WTC11 (cell line): ENCODE results near the gene TTI1. TPM values are rescaled to one million over a fixed set of nuclear protein-coding genes. Genes with fewer than 3 reads are reported as not detected.

ENCODE experiments used
- ATAC-seq: fragments of 200-7000 bp; cut with Tn5 transposase; 2 replicates; pipeline ENCODE4 v1.10.0; 2021; ENCODE audit warnings: mild to moderate bottlenecking, moderate library complexity
- CTCF ChIA-PET: fragments of 300-600 bp; sonication (Branson Sonifier 250); formaldehyde crosslinking; loops from one replicate; lab custom pipeline; 2021; ENCODE audit warnings: antibody characterized with exemption; lab: Charles Lee
- POLR2A ChIA-PET: fragments of 350-600 bp; sonication (Branson Sonifier 250); formaldehyde crosslinking; loops from one replicate; lab custom pipeline; 2021; ENCODE audit warnings: antibody characterized with exemption; lab: Charles Lee
- DNase-seq: peaks from one replicate; pipeline ENCODE4 v3.0.0; 2021; ENCODE audit warnings: low spot score
- H3K27ac Mint-ChIP-seq: 2 replicates; pipeline ENCODE4 v1.8.0; 2021; ENCODE audit warnings: mixed read lengths
- H3K27me3 Mint-ChIP-seq: 2 replicates; pipeline ENCODE4 v1.8.0; 2021; ENCODE audit warnings: low read depth, mild to moderate bottlenecking, moderate library complexity, mixed read lengths
- H3K36me3 Mint-ChIP-seq: 2 replicates; pipeline ENCODE4 v1.8.0; 2021; ENCODE audit warnings: mixed read lengths
- H3K4me1 Mint-ChIP-seq: 2 replicates; pipeline ENCODE4 v1.8.0; 2022; ENCODE audit warnings: mixed read lengths
- H3K4me3 Mint-ChIP-seq: 2 replicates; pipeline ENCODE4 v1.8.0; 2021; ENCODE audit warnings: mild to moderate bottlenecking, moderate library complexity, mixed read lengths
- H3K9me3 Mint-ChIP-seq: 2 replicates; pipeline ENCODE4 v1.8.0; 2021; ENCODE audit warnings: mixed read lengths
- FOXJ3 ChIP-seq: sonication (generic); formaldehyde crosslinking; IDR thresholded peaks from 2 replicates; pipeline ENCODE4 v1.9.0; 2021; ENCODE audit warnings: missing genetic modification reagents, mild to moderate bottlenecking, borderline replicate concordance
- GTF2I ChIP-seq: fragments of 250-450 bp; sonication (Bioruptor Pico); conservative IDR thresholded peaks from 2 replicates; pipeline ENCODE4 v1.4.0; 2021; ENCODE audit warnings: mild to moderate bottlenecking
- NR1H2 ChIP-seq: sonication (generic); formaldehyde crosslinking; IDR thresholded peaks from 2 replicates; pipeline ENCODE4 v1.9.0; 2021; ENCODE audit warnings: mild to moderate bottlenecking, moderate library complexity, missing genetic modification reagents
- OVOL2 ChIP-seq: fragments of 250-450 bp; sonication (Bioruptor Pico); IDR thresholded peaks from 2 replicates; pipeline ENCODE4 v1.9.0; 2021; ENCODE audit warnings: mild to moderate bottlenecking, borderline replicate concordance
- SMAD3 ChIP-seq: sonication (generic); formaldehyde crosslinking; IDR thresholded peaks from 2 replicates; pipeline ENCODE4 v1.8.0; 2022; ENCODE audit warnings: missing genetic modification reagents, mild to moderate bottlenecking, borderline replicate concordance
- ZNF138 ChIP-seq: sonication (generic); formaldehyde crosslinking; conservative IDR thresholded peaks from 2 replicates; pipeline ENCODE4 v1.8.1; 2022; ENCODE audit warnings: mild to moderate bottlenecking, moderate library complexity, missing genetic modification reagents
- total RNA-seq: library from RNA; stranded (reverse); gene quantifications from 3 replicates; pipeline ENCODE4 v1.2.3, GENCODE V29; 2021
- TF ChIP-seq, protein P1 (sequence below): sonication (generic); formaldehyde crosslinking; IDR thresholded peaks from 2 replicates; pipeline ENCODE4 v1.8.0; 2022; ENCODE audit warnings: missing genetic modification reagents
- TF ChIP-seq, protein P2 (sequence below): sonication (generic); formaldehyde crosslinking; IDR thresholded peaks from 2 replicates; pipeline ENCODE4 v1.8.1; 2023; ENCODE audit warnings: mild to moderate bottlenecking, moderate library complexity, missing genetic modification reagents
- TF ChIP-seq, protein P3 (sequence below): fragments of 250-450 bp; sonication (Bioruptor Pico); IDR thresholded peaks from 2 replicates; pipeline ENCODE4 v1.8.0; 2021; ENCODE audit warnings: mild to moderate bottlenecking
- TF ChIP-seq, protein P4 (sequence below): fragments of 250-450 bp; sonication (Bioruptor Pico); IDR thresholded peaks from 2 replicates; pipeline ENCODE4 v1.9.0; 2021; ENCODE audit warnings: mild to moderate bottlenecking, borderline replicate concordance
- TF ChIP-seq, protein P5 (sequence below): fragments of 200-600 bp; IDR thresholded peaks from 2 replicates; pipeline ENCODE4 v1.8.0; 2022; ENCODE audit warnings: antibody characterized with exemption
- TF ChIP-seq, protein P6 (sequence below): sonication (generic); formaldehyde crosslinking; IDR thresholded peaks from 2 replicates; pipeline ENCODE4 v1.8.0; 2022; ENCODE audit warnings: mild to moderate bottlenecking, missing genetic modification reagents
- TF ChIP-seq, protein P7 (sequence below): fragments of 250-450 bp; sonication (Bioruptor Pico); IDR thresholded peaks from 2 replicates; pipeline ENCODE4 v1.9.0; 2021; ENCODE audit warnings: moderate library complexity, mild to moderate bottlenecking, inconsistent platforms, borderline replicate concordance

TTI1 gene
- total RNA-seq, 1 experiment from 2014 or later: 43.5 TPM

DNA sequence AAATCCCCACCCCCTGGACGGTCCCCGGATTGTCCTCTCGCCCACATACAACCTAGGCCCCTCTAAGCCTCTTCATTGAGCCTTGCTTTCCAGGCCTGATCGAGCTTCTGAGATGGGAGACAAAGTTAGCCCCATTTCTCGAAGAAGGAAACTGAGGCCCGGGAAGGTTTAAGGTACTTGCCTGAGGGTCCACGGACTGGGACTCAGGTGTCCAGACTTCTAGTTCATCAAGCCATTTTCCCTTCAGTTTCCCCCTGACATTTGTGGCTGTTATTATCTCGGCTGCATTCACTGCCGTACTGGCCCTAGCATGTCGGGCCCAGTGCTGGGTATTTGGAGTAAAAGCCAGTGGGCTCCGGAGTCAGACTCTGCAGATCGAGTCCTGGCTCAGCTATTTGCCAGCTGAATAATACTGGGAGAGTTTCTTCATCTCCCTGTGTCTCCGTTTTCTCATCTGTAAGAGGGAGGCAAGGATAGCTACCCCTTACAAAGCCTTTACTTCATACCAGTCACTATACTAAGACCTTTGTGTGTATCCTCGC is 923 bp upstream of the TTI1 start (continued):
- TF ChIP-seq, protein P1, sequence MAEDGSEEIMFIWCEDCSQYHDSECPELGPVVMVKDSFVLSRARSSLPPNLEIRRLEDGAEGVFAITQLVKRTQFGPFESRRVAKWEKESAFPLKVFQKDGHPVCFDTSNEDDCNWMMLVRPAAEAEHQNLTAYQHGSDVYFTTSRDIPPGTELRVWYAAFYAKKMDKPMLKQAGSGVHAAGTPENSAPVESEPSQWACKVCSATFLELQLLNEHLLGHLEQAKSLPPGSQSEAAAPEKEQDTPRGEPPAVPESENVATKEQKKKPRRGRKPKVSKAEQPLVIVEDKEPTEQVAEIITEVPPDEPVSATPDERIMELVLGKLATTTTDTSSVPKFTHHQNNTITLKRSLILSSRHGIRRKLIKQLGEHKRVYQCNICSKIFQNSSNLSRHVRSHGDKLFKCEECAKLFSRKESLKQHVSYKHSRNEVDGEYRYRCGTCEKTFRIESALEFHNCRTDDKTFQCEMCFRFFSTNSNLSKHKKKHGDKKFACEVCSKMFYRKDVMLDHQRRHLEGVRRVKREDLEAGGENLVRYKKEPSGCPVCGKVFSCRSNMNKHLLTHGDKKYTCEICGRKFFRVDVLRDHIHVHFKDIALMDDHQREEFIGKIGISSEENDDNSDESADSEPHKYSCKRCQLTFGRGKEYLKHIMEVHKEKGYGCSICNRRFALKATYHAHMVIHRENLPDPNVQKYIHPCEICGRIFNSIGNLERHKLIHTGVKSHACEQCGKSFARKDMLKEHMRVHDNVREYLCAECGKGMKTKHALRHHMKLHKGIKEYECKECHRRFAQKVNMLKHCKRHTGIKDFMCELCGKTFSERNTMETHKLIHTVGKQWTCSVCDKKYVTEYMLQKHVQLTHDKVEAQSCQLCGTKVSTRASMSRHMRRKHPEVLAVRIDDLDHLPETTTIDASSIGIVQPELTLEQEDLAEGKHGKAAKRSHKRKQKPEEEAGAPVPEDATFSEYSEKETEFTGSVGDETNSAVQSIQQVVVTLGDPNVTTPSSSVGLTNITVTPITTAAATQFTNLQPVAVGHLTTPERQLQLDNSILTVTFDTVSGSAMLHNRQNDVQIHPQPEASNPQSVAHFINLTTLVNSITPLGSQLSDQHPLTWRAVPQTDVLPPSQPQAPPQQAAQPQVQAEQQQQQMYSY (CRISPR knock-in tag): no peak

DNA sequence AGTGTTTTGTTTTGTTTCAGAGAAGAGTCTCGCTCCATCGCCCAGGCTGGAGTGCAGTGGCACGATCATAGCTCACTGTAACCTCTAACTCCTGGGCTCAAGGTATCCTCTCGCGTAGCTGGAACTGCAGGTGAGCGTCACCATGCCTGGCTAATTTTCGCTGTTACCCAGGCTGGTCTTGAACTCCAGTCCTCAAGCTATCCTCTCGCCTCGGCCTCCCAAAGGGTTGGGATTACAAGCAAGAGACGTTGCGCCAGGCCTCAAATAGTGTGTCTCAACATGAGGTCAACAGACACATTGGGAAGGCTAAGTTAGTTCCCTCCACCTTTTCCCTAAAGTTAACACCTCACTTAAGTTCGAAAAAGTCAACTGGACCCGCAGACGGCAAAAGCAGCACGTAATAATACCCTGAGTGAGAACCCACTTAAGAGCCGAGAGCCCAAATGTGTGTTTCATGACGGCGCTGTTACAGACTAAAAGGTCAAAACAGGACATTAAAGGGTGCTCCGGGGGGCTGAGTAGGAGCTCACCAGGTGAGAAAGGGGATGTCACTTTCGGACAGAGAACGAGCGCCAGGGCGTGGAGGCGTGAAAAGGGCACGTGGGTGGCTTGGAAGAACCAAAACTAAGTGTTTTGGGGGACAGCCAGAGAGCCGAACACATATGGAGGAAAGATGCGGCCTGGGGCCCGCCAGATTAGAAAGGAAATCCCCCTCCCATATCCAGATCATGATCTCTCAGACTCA is 499 bp downstream of the TTI1 start:
- Mint-ChIP-seq H3K27me3 (no peaks in the 10 kb centered on the region), H3K36me3 (peaks cover 19% of the 10 kb centered on the region), H3K4me3 (peak overlapping the region; percentile 94), H3K27ac (peak overlapping the region; percentile 96), H3K9me3 (no peaks in the 10 kb centered on the region), H3K4me1 (peaks cover 53% of the 10 kb centered on the region)
- TF ChIP-seq, protein P2, sequence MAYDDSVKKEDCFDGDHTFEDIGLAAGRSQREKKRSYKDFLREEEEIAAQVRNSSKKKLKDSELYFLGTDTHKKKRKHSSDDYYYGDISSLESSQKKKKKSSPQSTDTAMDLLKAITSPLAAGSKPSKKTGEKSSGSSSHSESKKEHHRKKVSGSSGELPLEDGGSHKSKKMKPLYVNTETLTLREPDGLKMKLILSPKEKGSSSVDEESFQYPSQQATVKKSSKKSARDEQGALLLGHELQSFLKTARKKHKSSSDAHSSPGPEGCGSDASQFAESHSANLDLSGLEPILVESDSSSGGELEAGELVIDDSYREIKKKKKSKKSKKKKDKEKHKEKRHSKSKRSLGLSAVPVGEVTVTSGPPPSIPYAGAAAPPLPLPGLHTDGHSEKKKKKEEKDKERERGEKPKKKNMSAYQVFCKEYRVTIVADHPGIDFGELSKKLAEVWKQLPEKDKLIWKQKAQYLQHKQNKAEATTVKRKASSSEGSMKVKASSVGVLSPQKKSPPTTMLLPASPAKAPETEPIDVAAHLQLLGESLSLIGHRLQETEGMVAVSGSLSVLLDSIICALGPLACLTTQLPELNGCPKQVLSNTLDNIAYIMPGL: peak; percentile 14; the same call in 1 of the 2 replicates
- no peak for TF ChIP-seq ZNF138 (CRISPR knock-in tag)
- TF ChIP-seq, protein P3, sequence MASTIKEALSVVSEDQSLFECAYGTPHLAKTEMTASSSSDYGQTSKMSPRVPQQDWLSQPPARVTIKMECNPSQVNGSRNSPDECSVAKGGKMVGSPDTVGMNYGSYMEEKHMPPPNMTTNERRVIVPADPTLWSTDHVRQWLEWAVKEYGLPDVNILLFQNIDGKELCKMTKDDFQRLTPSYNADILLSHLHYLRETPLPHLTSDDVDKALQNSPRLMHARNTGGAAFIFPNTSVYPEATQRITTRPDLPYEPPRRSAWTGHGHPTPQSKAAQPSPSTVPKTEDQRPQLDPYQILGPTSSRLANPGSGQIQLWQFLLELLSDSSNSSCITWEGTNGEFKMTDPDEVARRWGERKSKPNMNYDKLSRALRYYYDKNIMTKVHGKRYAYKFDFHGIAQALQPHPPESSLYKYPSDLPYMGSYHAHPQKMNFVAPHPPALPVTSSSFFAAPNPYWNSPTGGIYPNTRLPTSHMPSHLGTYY (CRISPR knock-in tag): no peak
- TF ChIP-seq, protein P4, sequence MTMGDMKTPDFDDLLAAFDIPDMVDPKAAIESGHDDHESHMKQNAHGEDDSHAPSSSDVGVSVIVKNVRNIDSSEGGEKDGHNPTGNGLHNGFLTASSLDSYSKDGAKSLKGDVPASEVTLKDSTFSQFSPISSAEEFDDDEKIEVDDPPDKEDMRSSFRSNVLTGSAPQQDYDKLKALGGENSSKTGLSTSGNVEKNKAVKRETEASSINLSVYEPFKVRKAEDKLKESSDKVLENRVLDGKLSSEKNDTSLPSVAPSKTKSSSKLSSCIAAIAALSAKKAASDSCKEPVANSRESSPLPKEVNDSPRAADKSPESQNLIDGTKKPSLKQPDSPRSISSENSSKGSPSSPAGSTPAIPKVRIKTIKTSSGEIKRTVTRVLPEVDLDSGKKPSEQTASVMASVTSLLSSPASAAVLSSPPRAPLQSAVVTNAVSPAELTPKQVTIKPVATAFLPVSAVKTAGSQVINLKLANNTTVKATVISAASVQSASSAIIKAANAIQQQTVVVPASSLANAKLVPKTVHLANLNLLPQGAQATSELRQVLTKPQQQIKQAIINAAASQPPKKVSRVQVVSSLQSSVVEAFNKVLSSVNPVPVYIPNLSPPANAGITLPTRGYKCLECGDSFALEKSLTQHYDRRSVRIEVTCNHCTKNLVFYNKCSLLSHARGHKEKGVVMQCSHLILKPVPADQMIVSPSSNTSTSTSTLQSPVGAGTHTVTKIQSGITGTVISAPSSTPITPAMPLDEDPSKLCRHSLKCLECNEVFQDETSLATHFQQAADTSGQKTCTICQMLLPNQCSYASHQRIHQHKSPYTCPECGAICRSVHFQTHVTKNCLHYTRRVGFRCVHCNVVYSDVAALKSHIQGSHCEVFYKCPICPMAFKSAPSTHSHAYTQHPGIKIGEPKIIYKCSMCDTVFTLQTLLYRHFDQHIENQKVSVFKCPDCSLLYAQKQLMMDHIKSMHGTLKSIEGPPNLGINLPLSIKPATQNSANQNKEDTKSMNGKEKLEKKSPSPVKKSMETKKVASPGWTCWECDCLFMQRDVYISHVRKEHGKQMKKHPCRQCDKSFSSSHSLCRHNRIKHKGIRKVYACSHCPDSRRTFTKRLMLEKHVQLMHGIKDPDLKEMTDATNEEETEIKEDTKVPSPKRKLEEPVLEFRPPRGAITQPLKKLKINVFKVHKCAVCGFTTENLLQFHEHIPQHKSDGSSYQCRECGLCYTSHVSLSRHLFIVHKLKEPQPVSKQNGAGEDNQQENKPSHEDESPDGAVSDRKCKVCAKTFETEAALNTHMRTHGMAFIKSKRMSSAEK (CRISPR knock-in tag): peak; percentile 70; the same call in 1 of the 2 replicates
- CTCF ChIA-PET: interaction anchor here (0.6 to 2.4 kb wide), 7 partner anchors 11 to 457 kb away, joined by 3 to 8 read pairs (median 4); no protein-coding TSS in a partner anchor
- ATAC-seq (no peak), DNase-seq (no peak)
- POLR2A ChIA-PET: interaction anchor here (1.6 kb wide), 1 partner anchor 12 kb away, joined by 6 read pairs; no protein-coding TSS in a partner anchor

DNA sequence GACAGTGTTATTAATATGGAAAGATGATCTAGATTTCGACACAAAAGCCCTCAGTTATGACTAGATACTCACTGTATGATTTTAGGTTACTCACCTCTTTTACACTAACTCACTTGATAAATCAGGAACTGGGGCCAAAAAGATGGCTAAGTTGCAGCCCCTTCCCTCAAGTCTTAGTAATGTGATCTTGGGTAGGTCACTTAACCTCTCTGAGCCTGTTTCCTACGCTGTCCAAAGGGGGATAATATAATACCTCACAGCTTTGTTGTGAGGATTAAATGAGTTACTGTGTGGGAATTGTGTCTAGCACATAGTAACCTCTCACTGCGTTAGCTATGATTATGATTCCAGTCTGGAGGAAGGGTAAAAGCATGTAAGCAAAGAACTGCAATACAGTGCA is 1.3 kb downstream of the TTI1 start:
- ChIA-PET CTCF (interaction anchor here (1.0 to 2.4 kb wide), 4 partner anchors 12 to 41 kb away, joined by 3 to 8 read pairs (median 5); no protein-coding TSS in a partner anchor), POLR2A (no interaction called here)
- DNase-seq (no peak), ATAC-seq (no peak)
- H3K9me3 Mint-ChIP-seq: no peaks in the 10 kb centered on the region
- H3K36me3 Mint-ChIP-seq: peaks cover 12% of the 10 kb centered on the region
- H3K27ac Mint-ChIP-seq: peak overlapping the region; percentile 52; the same call in 1 of the 2 replicates
- H3K4me1 Mint-ChIP-seq: peaks cover 50% of the 10 kb centered on the region
- peak overlapping the region; percentile 94 for H3K4me3 Mint-ChIP-seq
- no peaks in the 10 kb centered on the region for H3K27me3 Mint-ChIP-seq
- TF ChIP-seq, protein P5, sequence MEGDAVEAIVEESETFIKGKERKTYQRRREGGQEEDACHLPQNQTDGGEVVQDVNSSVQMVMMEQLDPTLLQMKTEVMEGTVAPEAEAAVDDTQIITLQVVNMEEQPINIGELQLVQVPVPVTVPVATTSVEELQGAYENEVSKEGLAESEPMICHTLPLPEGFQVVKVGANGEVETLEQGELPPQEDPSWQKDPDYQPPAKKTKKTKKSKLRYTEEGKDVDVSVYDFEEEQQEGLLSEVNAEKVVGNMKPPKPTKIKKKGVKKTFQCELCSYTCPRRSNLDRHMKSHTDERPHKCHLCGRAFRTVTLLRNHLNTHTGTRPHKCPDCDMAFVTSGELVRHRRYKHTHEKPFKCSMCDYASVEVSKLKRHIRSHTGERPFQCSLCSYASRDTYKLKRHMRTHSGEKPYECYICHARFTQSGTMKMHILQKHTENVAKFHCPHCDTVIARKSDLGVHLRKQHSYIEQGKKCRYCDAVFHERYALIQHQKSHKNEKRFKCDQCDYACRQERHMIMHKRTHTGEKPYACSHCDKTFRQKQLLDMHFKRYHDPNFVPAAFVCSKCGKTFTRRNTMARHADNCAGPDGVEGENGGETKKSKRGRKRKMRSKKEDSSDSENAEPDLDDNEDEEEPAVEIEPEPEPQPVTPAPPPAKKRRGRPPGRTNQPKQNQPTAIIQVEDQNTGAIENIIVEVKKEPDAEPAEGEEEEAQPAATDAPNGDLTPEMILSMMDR: no peak
- TF ChIP-seq FOXJ3 (CRISPR knock-in tag) (no peak), SMAD3 (CRISPR knock-in tag) (no peak), GTF2I (CRISPR knock-in tag) (no peak), OVOL2 (no peak), NR1H2 (CRISPR knock-in tag) (no peak)
- TF ChIP-seq, protein P6, sequence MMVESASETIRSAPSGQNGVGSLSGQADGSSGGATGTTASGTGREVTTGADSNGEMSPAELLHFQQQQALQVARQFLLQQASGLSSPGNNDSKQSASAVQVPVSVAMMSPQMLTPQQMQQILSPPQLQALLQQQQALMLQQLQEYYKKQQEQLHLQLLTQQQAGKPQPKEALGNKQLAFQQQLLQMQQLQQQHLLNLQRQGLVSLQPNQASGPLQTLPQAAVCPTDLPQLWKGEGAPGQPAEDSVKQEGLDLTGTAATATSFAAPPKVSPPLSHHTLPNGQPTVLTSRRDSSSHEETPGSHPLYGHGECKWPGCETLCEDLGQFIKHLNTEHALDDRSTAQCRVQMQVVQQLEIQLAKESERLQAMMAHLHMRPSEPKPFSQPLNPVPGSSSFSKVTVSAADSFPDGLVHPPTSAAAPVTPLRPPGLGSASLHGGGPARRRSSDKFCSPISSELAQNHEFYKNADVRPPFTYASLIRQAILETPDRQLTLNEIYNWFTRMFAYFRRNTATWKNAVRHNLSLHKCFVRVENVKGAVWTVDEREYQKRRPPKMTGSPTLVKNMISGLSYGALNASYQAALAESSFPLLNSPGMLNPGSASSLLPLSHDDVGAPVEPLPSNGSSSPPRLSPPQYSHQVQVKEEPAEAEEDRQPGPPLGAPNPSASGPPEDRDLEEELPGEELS (CRISPR knock-in tag): no peak
- TF ChIP-seq, protein P7, sequence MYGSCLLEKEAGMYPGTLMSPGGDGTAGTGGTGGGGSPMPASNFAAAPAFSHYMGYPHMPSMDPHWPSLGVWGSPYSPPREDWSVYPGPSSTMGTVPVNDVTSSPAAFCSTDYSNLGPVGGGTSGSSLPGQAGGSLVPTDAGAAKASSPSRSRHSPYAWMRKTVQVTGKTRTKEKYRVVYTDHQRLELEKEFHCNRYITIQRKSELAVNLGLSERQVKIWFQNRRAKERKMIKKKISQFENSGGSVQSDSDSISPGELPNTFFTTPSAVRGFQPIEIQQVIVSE (CRISPR knock-in tag): no peak
